Thoracic aorta endothelial cell (primary cell): ENCODE results near the gene FAXDC2. TPM values are rescaled to one million over a fixed set of nuclear protein-coding genes. Genes with fewer than 3 reads are reported as not detected.

Source experiments
- small RNA-seq: library from RNA; depleted of rRNA; stranded (forward); fragments of <200 nt; gene quantifications from one replicate; pipeline ENCODE3, GENCODE V24; 2012
- total RNA-seq: library from RNA; depleted of rRNA; stranded (reverse); fragments of >200 nt; gene quantifications from 2 replicates; pipeline ENCODE4 v1.2.3, GENCODE V29; 2012

FAXDC2 gene
- 3.6 and 4.1 TPM in 2 replicates for total RNA-seq

GRCh38 chr5:154850255-154851062 is at the start of gene FAXDC2:
TSS of gene FAXDC2 (minus strand) at chr5:154850603. CDS start at chr5:154838178, 12,425 bp downstream.

GRCh38 chr5:154858297-154858971 is 8.0 kb upstream of the FAXDC2 start, which contains the start of gene CNOT8:
TSS of gene CNOT8 (plus strand) at chr5:154858627. CDS start at chr5:154863279, 4,652 bp downstream.

Small RNA genes within 50 kb of the gene (small RNA-seq; reads per million reads assigned to genes)
- gene MIR378H, result not detected

Other genes with a start within 250 kb of the FAXDC2 start
- 151 and 188 TPM in 2 replicates for gene LARP1, start 95.2 kb downstream of the FAXDC2 start, total RNA-seq
- 77.0 and 77.1 TPM in 2 replicates for gene CNOT8, start 8.0 kb upstream of the FAXDC2 start, total RNA-seq
- 42.2 and 42.4 TPM in 2 replicates for gene GEMIN5, start 87.6 kb upstream of the FAXDC2 start, total RNA-seq
- gene MRPL22, start 90.5 kb upstream of the FAXDC2 start, total RNA-seq, result 46.1 and 52.3 TPM in 2 replicates
- 0.29 and 1.7 TPM in 2 replicates for gene KIF4B, start 163.2 kb upstream of the FAXDC2 start, total RNA-seq